ENCODE results near the gene ZNF273. TPM values are rescaled to one million over a fixed set of nuclear protein-coding genes. Genes with fewer than 3 reads are reported as not detected.

ZNF273 gene
- total RNA-seq, 1 donor: 5.1 TPM

DNA sequence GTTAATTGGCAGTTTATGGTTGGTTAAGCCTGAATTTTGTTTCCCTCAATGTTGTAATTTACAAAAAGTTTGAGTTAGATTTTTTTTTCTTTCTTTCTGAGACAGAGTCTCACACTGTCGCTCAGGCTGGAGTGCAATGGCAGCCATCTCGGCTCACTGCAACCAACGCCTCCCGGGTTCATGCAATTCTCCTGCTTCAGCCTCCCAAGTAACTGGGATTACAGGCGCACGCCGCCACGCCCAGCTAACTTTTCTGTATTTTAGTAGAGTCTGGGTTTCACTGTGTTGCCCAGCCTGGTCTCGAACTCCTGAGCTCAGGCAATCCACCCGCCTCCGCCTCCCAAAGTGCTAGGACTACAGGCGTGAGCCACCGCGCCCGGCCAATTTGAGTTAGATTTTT is 935 bp downstream of the ZNF273 start:
- H3K4me1 ChIP-seq (ENCODE audit: insufficient read depth, low read length): peaks cover 20% of the 10 kb centered on the region
- H3K4me2 ChIP-seq (ENCODE audit: insufficient read depth, low read length): peak overlapping the region; percentile 89
- no peaks in the 10 kb centered on the region for H4K20me1 ChIP-seq (ENCODE audit: insufficient read depth, low read length)
- H3K79me2 ChIP-seq (ENCODE audit: insufficient read depth, low read length): peaks cover 40% of the 10 kb centered on the region
- TF ChIP-seq, protein P1, sequence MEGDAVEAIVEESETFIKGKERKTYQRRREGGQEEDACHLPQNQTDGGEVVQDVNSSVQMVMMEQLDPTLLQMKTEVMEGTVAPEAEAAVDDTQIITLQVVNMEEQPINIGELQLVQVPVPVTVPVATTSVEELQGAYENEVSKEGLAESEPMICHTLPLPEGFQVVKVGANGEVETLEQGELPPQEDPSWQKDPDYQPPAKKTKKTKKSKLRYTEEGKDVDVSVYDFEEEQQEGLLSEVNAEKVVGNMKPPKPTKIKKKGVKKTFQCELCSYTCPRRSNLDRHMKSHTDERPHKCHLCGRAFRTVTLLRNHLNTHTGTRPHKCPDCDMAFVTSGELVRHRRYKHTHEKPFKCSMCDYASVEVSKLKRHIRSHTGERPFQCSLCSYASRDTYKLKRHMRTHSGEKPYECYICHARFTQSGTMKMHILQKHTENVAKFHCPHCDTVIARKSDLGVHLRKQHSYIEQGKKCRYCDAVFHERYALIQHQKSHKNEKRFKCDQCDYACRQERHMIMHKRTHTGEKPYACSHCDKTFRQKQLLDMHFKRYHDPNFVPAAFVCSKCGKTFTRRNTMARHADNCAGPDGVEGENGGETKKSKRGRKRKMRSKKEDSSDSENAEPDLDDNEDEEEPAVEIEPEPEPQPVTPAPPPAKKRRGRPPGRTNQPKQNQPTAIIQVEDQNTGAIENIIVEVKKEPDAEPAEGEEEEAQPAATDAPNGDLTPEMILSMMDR (IDR thresholded peaks at IDR 0.05; ENCODE audit: extremely low read depth, low read depth, low read length): no peak
- H2AFZ ChIP-seq (ENCODE audit: low read length): peak overlapping the region; percentile 100
- peak overlapping the region; percentile 89 for H3K27ac ChIP-seq (ENCODE audit: low read depth, low read length)
- H3K4me3 ChIP-seq (ENCODE audit: insufficient read depth, low read length): peak overlapping the region; percentile 98
- no peaks in the 10 kb centered on the region for H3K27me3 ChIP-seq (ENCODE audit: insufficient read depth, low read length)
- H3K9me3 ChIP-seq (ENCODE audit: low read depth, low read length): no peaks in the 10 kb centered on the region
- H3K36me3 ChIP-seq (ENCODE audit: insufficient read depth, low read length): no peaks in the 10 kb centered on the region
- no peak for DNase-seq (ENCODE audit: insufficient read length, low spot score, missing footprints)

DNA sequence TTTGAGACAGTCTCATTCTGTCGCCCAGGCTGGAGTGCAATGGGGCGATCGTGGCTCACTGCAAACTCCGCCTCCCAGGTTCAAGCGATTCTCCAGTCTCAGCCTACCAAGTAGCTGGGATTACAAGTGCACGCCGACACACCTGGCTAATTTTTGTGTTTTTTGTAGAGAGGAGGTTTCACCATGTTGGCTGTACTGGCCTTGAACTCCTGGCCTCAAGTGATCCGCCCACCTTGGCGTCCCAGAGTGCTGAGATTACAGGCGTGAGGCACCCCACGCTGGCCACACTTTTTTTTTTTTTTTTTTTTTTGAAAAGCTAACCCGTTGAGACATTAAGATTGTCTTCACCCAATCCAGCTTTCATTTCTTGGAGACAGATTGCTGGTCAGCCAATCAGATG is 2.1 kb downstream of the ZNF273 start:
- Histone ChIP-seq H3K27me3 (ENCODE audit: insufficient read depth, low read length) (no peaks in the 10 kb centered on the region), H3K79me2 (ENCODE audit: insufficient read depth, low read length) (peaks cover 50% of the 10 kb centered on the region), H3K27ac (ENCODE audit: low read depth, low read length) (no peak overlapping the region), H3K4me3 (ENCODE audit: insufficient read depth, low read length) (no peak overlapping the region), H3K36me3 (ENCODE audit: insufficient read depth, low read length) (no peaks in the 10 kb centered on the region), H2AFZ (ENCODE audit: low read length) (no peak overlapping the region), H3K9me3 (ENCODE audit: low read depth, low read length) (no peaks in the 10 kb centered on the region), H3K4me2 (ENCODE audit: insufficient read depth, low read length) (no peak overlapping the region), H4K20me1 (ENCODE audit: insufficient read depth, low read length) (no peaks in the 10 kb centered on the region), H3K4me1 (ENCODE audit: insufficient read depth, low read length) (peaks cover 20% of the 10 kb centered on the region)
- TF ChIP-seq, protein P1 (IDR thresholded peaks at IDR 0.05; ENCODE audit: extremely low read depth, low read depth, low read length): no peak
- no peak for DNase-seq (ENCODE audit: insufficient read length, low spot score, missing footprints)

- no peak for DNase-seq (ENCODE audit: insufficient read length, low spot score, missing footprints)
- Histone ChIP-seq H4K20me1 (ENCODE audit: insufficient read depth, low read length) (no peaks in the 10 kb centered on the region), H3K9me3 (ENCODE audit: low read depth, low read length) (no peaks in the 10 kb centered on the region), H3K4me3 (ENCODE audit: insufficient read depth, low read length) (no peak overlapping the region), H3K27ac (ENCODE audit: low read depth, low read length) (no peak overlapping the region), H3K4me1 (ENCODE audit: insufficient read depth, low read length) (peaks cover 20% of the 10 kb centered on the region), H3K36me3 (ENCODE audit: insufficient read depth, low read length) (no peaks in the 10 kb centered on the region), H2AFZ (ENCODE audit: low read length) (no peak overlapping the region), H3K4me2 (ENCODE audit: insufficient read depth, low read length) (no peak overlapping the region), H3K27me3 (ENCODE audit: insufficient read depth, low read length) (no peaks in the 10 kb centered on the region), H3K79me2 (ENCODE audit: insufficient read depth, low read length) (peaks cover 54% of the 10 kb centered on the region)
- TF ChIP-seq, protein P1 (IDR thresholded peaks at IDR 0.05; ENCODE audit: extremely low read depth, low read depth, low read length): no peak
These were observed 2.5 kb downstream of the ZNF273 start for GRCh38 chr7:64905547-64905946.

GRCh38 chr7:64907641-64908326 is 4.7 kb downstream of the ZNF273 start:
- peaks cover 68% of the 10 kb centered on the region for H3K79me2 ChIP-seq (ENCODE audit: insufficient read depth, low read length)
- DNase-seq (ENCODE audit: insufficient read length, low spot score, missing footprints): no peak
- H3K36me3 ChIP-seq (ENCODE audit: insufficient read depth, low read length): no peaks in the 10 kb centered on the region
- no peaks in the 10 kb centered on the region for H4K20me1 ChIP-seq (ENCODE audit: insufficient read depth, low read length)
- no peaks in the 10 kb centered on the region for H3K27me3 ChIP-seq (ENCODE audit: insufficient read depth, low read length)
- TF ChIP-seq, protein P1 (IDR thresholded peaks at IDR 0.05; ENCODE audit: extremely low read depth, low read depth, low read length): no peak
- H2AFZ ChIP-seq (ENCODE audit: low read length): peak overlapping the region; percentile 57
- peak overlapping the region; percentile 53 for H3K4me2 ChIP-seq (ENCODE audit: insufficient read depth, low read length)
- H3K27ac ChIP-seq (ENCODE audit: low read depth, low read length): peak overlapping the region; percentile 35
- H3K9me3 ChIP-seq (ENCODE audit: low read depth, low read length): no peaks in the 10 kb centered on the region
- H3K4me3 ChIP-seq (ENCODE audit: insufficient read depth, low read length): no peak overlapping the region
- peaks cover 17% of the 10 kb centered on the region for H3K4me1 ChIP-seq (ENCODE audit: insufficient read depth, low read length)
